Adipocyte (in vitro differentiated cells): Measurements from ENCODE around the gene CXCR6.

ENCODE experiments used
- DNase-seq: peaks from one replicate; pipeline ENCODE4 v3.0.0-alpha.2; 2015; ENCODE audit warnings: low read depth
- H3K27me3 ChIP-seq: replicated peaks from 2 replicates; pipeline ENCODE4 v1.7.0; 2013; ENCODE audit warnings: mild to moderate bottlenecking, low read length, moderate library complexity; ENCODE audit not compliant: control insufficient read depth, insufficient read depth
- H3K36me3 ChIP-seq: 2 replicates; pipeline ENCODE4 v1.7.0; 2013; ENCODE audit warnings: low read length, mild to moderate bottlenecking, moderate library complexity; ENCODE audit not compliant: control insufficient read depth, insufficient read depth, severe bottlenecking
- H3K4me1 ChIP-seq: 2 replicates; pipeline ENCODE4 v1.7.0; 2013; ENCODE audit warnings: mild to moderate bottlenecking, low read length, moderate library complexity; ENCODE audit not compliant: control insufficient read depth, insufficient read depth
- H3K4me3 ChIP-seq: 2 replicates; pipeline ENCODE4 v1.7.0; 2013; ENCODE audit warnings: mild to moderate bottlenecking, low read length, moderate library complexity
- H3K9ac ChIP-seq: 2 replicates; pipeline ENCODE4 v1.7.0; 2013; ENCODE audit warnings: mild to moderate bottlenecking, low read length, moderate library complexity
- H3K9me3 ChIP-seq: 2 replicates; pipeline ENCODE4 v1.7.0; 2013; ENCODE audit warnings: mild to moderate bottlenecking, low read length, moderate library complexity; ENCODE audit not compliant: control insufficient read depth

CXCR6 gene

DNA sequence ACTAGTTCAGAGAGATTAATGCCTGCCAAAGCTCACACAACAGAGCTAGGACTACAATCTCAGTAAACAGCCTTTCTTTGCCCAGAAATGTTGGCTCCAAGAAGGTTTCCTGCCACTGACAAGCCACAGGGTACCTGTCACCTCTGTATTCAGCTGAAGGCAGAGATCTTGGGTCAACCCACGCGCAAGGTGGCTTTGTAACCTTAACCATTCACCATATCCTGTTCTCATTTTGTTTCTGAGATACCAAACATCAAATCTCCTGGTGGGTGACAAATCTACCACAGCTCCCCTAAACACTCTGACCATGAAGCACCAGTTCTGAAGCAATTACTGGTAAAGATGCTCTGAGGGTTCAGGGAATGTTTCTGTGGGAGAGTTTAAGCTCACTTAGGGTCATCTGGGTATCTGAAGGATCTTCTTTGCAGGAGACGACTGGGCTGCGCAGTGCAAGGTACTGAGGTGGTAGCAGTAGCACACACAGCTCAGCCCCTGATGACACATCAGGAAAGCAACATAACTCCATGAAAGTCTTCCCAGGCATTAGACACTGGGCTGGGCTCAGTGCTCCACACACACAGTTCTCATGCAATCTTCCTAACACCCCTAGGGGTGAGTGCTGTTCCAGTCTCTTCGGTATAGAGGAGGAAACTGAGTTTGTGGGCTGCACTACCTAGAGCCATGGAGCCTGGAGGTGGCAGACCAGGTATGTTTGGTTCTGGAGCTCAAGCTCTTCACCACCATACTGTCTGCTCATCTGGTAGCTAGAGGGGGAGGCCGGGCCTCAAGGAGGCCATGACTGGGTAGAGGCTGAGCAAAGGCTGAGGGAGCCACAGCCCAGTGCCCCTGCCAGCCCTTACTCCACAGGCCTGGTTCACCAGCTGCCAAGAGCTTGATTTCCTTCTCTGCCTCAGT is 7.7 kb downstream of the CXCR6 start:
- no peak overlapping the region for H3K4me3 ChIP-seq
- no peak for DNase-seq
- no peaks in the 10 kb centered on the region for H3K9me3 ChIP-seq
- peaks cover 6% of the 10 kb centered on the region for H3K4me1 ChIP-seq
- H3K27me3 ChIP-seq = no peaks in the 10 kb centered on the region
- H3K9ac ChIP-seq = no peak overlapping the region
- peaks cover 94% of the 10 kb centered on the region for H3K36me3 ChIP-seq

DNA sequence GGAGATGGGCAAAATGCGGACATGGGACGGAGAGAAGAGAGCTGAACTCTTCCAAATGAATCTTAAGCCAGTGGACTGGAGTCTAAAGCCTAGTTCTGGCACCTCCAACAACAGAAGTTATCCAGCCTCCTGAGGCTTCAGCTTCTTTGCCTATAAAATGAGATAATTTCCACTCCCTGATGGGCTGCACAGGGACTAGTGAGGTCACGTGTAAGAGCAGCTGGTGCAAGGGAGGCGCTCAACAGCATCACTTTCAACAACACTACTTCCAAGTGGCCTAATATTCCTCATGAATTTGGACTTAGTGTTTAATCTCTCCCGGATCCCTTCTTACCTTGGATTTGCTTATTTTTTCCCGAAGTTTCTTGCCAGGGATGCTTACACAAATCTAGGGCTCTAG is 8.7 kb downstream of the CXCR6 start:
- peaks cover 6% of the 10 kb centered on the region for H3K4me1 ChIP-seq
- H3K9ac ChIP-seq = no peak overlapping the region
- no peak overlapping the region for H3K4me3 ChIP-seq
- H3K36me3 ChIP-seq = peaks cover 84% of the 10 kb centered on the region
- DNase-seq = no peak
- H3K27me3 ChIP-seq = no peaks in the 10 kb centered on the region
- no peaks in the 10 kb centered on the region for H3K9me3 ChIP-seq

DNA sequence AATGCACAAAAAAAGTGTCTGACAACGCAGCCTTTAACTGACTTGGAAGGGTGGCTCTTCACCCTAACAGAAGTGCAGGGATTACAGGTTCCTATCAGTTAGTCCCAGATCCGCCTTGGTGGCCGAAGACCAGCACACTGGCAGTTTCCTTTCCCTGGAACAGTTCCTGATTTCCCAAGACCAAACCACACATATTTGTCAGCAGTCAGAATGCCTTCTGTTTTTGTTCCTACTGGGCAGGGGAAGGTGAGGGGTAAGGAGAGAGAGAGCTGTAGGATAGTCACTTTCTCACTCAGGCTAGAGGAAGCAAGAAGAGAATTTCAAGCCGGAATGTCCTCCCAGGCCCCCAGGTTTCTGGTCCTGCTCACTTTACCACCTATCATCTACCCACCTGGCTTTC is 9.2 kb downstream of the CXCR6 start:
- no peak overlapping the region for H3K9ac ChIP-seq
- H3K4me1 ChIP-seq = peaks cover 6% of the 10 kb centered on the region
- peak; percentile 21 for DNase-seq
- no peak overlapping the region for H3K4me3 ChIP-seq
- H3K9me3 ChIP-seq = no peaks in the 10 kb centered on the region
- H3K36me3 ChIP-seq = peaks cover 81% of the 10 kb centered on the region
- H3K27me3 ChIP-seq = no peaks in the 10 kb centered on the region

DNA sequence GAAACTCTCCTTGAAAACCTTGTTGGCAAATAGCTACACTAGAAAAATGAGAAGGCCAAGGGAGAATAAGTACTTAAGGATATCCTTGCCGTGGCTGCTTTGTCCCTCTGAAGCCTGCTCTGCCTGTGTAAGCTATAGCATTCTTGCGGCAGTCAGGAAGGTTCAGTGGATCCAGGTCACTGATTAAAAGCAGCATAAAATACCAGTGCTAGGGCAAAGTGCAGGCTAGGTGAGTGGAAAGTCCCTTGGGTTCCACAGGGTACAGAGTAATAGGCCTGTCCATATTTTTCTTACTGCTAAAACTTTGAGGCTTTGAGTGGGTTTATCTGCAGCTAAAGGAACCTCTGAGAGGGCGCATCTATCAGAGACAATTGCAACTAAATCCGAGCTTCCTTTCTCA is 10.3 kb downstream of the CXCR6 start:
- no peak for DNase-seq
- Histone ChIP-seq H3K36me3 (peaks cover 82% of the 10 kb centered on the region), H3K4me1 (peaks cover 3% of the 10 kb centered on the region), H3K27me3 (no peaks in the 10 kb centered on the region), H3K9me3 (no peaks in the 10 kb centered on the region), H3K4me3 (no peak overlapping the region), H3K9ac (no peak overlapping the region)

DNA sequence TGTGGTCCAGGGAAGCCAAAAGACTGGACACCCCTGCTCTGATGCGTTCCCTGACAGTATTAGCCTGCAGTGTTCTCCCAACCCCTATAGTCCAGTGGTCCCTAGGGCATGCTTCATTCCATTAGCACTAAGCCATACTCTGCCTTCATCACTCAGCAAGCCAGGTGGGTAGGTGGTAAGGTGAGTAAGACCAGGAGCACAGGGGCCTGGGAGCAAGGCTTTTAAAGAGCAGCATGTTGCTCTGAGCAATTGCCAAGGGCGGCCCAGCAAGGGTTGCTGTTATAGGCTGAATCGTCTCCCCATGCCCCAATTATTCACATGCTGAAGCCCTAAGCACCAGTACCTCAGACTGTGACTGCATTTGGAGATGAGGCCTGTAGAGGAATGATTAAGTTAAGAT is 11.0 kb downstream of the CXCR6 start:
- peaks cover 8% of the 10 kb centered on the region for H3K4me1 ChIP-seq
- no peaks in the 10 kb centered on the region for H3K9me3 ChIP-seq
- H3K27me3 ChIP-seq = no peaks in the 10 kb centered on the region
- H3K4me3 ChIP-seq = no peak overlapping the region
- H3K9ac ChIP-seq = no peak overlapping the region
- H3K36me3 ChIP-seq = peaks cover 82% of the 10 kb centered on the region
- DNase-seq = no peak

DNA sequence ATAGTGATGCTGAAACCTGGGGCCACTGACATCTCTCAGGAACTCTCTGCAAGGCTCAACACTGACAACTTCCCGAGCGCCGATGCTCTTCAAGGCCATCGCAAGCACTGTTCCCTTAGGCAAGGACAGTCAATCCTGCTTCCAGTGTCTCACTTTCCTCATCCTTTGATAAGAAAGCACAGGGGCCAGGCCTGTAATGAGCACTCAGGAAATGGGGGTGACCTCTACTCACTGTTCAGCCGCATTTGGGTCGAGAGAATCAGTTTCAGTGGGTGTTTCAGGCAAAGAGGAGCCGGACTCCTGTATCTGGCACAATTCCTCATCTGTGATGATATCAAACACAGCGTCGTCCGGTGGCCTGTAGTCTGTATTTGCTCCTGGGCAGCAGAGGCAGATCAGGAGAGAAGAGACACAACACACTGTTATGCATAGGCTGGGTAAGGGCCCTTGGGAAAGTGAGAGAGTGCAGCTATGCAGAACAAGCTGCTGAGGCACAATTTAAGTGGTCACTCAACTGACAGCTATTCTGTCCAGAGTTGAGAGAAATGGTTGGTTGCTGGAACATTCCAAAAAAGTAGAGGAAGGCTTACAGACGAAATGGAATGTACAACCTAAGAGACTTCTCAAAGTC is 11.9 kb downstream of the CXCR6 start:
- Histone ChIP-seq H3K4me1 (peaks cover 8% of the 10 kb centered on the region), H3K36me3 (peaks cover 82% of the 10 kb centered on the region), H3K9me3 (no peaks in the 10 kb centered on the region), H3K27me3 (no peaks in the 10 kb centered on the region), H3K9ac (no peak overlapping the region), H3K4me3 (no peak overlapping the region)
- no peak for DNase-seq

DNA sequence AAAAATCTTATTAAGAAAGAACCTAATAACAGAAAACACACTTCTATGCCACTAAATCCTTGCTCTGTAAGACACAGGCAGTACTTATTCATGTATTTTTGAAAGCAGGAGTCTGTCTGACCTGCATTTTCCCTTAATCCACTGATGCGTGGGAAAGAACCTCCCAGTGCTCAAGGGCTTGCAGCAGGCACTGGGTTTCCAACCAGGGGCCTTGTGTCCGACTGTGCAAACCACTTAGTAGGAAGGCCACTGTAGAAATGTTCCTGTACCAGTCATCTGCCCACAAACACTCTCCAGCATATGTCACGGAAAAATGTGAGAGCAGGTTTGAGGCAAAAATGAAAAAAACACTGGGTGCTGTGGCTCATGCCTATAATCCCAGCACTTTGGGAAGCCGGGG is 12.4 kb downstream of the CXCR6 start:
- peaks cover 8% of the 10 kb centered on the region for H3K4me1 ChIP-seq
- DNase-seq = no peak
- H3K9ac ChIP-seq = no peak overlapping the region
- no peak overlapping the region for H3K4me3 ChIP-seq
- no peaks in the 10 kb centered on the region for H3K9me3 ChIP-seq
- peaks cover 82% of the 10 kb centered on the region for H3K36me3 ChIP-seq
- no peaks in the 10 kb centered on the region for H3K27me3 ChIP-seq

DNA sequence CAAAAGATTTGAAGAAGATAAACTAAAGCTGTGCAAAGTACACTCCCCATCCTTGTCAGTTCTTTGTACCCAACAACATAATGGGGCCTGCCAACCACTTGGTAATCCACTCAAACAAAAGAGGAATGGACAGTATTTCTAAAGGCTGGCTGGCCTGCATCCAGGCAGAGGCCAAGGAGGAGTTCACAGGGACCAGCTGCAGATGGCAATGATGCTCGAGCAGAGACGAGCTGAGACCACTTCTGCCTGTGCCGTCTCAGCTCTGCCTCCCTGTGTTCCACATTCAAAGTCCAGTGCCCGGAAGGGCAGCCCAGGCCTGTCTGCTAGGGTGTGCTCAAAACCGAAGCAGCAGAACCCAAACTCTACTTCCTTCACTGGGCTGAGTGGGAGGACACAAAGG is 14.3 kb downstream of the CXCR6 start:
- no peaks in the 10 kb centered on the region for H3K27me3 ChIP-seq
- H3K9ac ChIP-seq = no peak overlapping the region
- no peaks in the 10 kb centered on the region for H3K9me3 ChIP-seq
- DNase-seq = no peak
- H3K4me3 ChIP-seq = no peak overlapping the region
- peaks cover 84% of the 10 kb centered on the region for H3K36me3 ChIP-seq
- peaks cover 6% of the 10 kb centered on the region for H3K4me1 ChIP-seq

DNA sequence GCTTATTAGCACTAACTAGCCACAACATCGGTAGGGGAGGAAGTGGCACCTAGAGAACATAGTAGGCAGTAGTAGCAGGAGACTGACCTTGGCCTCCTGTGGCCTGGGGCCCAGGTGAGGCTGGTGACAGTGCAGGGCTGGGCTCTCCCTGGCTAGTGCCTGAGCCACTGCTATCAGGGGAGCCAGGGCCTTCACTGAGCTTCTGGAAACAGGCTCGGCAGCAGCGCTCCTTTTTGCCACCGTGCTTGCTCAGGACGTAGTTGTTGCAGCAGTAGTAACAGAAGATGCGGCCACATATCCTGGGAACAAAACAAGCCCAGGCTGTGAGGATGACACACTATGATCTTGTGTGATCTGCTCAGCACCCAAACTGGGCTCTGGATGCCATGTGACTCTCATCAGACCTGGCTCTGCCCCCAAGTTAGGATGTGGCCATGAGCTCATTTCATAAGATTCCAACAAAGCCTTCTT is 15.1 kb downstream of the CXCR6 start:
- H3K27me3 ChIP-seq = no peaks in the 10 kb centered on the region
- H3K9ac ChIP-seq = no peak overlapping the region
- no peak overlapping the region for H3K4me3 ChIP-seq
- H3K9me3 ChIP-seq = no peaks in the 10 kb centered on the region
- H3K36me3 ChIP-seq = peaks cover 84% of the 10 kb centered on the region
- DNase-seq = no peak
- H3K4me1 ChIP-seq = peaks cover 5% of the 10 kb centered on the region

DNA sequence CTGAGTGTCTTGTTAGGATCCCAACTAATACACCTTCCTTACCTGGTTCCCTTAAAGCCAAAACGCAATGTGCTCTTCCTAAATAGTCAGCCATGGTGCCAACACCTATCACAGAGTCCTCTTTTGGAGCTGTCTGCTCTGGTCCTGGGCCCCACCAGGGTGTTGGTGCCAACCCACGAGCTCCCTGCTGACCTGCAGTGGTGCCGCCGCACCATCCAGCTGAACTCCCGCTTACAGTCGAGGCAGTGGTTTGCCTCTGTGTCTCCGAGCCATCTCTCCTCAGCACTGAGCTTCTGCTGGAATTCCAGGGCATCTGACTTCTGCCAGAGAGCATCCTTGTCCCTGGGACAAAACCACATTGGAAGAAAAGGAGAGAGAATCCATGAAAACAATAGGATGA is 15.9 kb downstream of the CXCR6 start:
- no peak for DNase-seq
- H3K4me3 ChIP-seq = no peak overlapping the region
- H3K4me1 ChIP-seq = peaks cover 5% of the 10 kb centered on the region
- H3K36me3 ChIP-seq = peaks cover 84% of the 10 kb centered on the region
- no peaks in the 10 kb centered on the region for H3K27me3 ChIP-seq
- H3K9me3 ChIP-seq = no peaks in the 10 kb centered on the region
- H3K9ac ChIP-seq = no peak overlapping the region

DNA sequence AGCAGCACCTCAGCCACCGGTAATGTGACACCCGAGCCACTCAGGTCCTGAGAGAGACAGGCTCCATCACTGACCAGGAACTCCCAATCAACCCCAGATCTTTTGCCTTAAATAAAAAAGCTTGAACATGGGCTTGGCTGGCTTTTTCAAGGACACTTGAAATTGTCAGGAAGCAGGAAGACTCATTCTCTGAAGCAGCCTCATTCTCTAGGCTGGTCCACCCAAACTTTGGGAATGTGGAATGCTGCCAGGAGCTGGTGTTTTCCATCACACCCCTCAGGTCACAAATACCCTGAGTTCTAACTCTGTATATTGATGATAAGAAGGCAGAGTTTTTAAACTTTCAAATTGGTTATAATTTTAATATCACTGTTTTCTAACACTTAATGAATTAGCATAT is 17.0 kb downstream of the CXCR6 start:
- peaks cover 84% of the 10 kb centered on the region for H3K36me3 ChIP-seq
- no peaks in the 10 kb centered on the region for H3K27me3 ChIP-seq
- DNase-seq = no peak
- H3K4me3 ChIP-seq = no peak overlapping the region
- H3K9me3 ChIP-seq = no peaks in the 10 kb centered on the region
- no peak overlapping the region for H3K9ac ChIP-seq
- peaks cover 5% of the 10 kb centered on the region for H3K4me1 ChIP-seq
